Hippocampal formation (tissue), 2 donors: ENCODE results near the gene KRTAP10-11.
"Not testable (repeated sequence)": the region's sequence is repeated elsewhere in the genome, so short reads cannot be mapped to it uniquely, and the experiment has no call there.

Experiments
- DNase-seq, 2 donors: peaks; one replicate each; lab custom pipeline; 2025; lab: John Stamatoyannopoulos, UW

Gene KRTAP10-11

DNA sequence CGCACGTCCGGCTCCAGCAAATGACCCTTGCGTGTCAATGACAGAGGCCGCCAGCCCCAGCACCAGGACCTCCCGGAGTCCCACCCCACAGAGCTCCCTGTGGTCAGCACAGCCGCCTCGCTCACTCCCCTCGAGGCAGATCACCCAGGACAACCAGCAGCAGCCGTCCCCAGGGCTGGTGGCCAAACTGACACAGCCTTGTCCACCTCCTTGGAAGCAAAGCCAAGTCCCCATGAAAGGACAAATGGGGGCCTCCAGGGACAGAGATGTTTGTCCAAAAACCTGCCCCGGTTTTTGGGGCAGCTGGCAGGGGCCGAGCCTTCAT, 6.9 kb upstream of the KRTAP10-11 start:
- no peak for DNase-seq

DNA sequence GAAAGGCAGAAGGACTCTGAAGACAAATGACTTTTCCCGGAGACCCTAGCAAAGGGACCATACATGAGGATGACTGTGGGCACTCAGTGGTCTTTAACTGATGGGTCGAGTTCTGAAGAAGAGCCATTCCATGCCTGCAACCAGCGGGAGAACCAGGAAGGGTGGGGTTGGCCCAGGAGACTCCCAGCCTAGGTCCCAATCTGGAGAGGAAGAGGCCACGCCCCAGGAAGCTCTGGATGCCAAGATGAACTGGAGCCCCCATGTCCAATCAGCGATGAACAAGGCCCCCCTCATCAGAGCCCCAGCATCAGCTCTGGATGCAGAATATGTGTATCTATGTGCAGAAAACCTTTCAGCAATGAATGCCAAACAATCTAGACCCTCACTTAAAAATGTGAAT, 5.5 kb upstream of the KRTAP10-11 start:
- DNase-seq, result no peak

DNA sequence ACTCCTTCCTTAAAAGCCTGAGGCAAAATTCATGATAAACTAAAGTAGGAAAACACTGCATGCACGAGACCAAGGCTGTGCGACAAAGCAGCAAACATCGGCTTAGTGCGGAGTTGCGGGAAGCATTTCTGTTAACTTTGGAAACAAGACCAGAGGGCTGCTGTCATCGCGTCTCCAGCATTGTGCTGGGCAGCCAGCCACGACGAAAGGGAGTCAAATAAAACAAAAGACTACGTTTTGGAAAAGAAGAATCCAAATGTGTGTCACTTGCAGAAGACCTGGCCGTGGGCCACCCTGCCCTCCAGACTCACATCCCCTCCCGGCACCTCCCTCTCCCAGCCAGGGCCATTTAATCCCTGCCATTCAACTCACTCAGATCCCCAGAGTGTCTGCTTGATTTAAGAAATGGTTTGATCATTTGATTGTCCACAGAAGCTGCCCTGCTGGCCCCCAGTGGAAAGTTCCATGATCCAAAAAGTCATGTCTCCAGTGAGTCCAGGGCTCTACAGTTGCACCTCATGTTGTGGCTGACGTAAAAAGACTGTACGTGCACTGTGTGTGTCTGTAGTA, 2.4 kb upstream of the KRTAP10-11 start:
- DNase-seq, result no peak

DNA sequence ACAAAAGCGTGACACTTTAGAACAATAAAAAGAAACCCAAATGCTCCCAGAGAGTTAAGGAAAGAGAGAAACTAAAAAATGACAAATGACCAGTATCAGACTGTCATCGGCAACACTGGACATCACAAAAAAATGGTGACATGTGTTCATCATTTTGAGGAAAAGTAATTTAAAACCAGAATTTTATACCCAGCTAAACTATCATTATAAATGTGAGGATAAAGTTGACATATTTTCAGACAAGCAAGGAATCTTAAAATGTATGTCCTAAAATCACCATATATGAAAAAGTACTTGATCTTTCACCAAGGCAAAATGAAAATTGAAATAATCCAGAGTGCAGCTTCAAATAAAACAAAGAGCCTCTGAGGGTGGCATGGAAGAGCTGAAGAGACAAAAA, 1.3 kb upstream of the KRTAP10-11 start:
- DNase-seq, result no peak

DNA sequence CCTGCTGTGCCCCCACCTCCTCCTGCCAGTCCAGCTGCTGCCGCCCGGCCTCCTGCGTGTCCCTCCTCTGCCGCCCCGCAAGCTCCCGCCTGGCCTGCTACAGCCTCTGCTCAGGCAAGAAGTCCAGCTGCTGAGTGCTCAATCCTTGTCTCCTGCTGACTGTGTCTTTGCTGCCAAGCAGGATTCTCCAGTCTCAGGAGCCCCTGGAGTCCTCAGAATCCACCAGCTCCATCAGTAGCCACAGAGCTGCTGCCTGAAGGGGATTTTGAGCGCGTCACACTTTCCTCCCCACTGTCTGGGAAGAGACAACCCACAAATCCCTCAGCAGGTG, 973 bp downstream of the KRTAP10-11 start:
- no peak for DNase-seq

DNA sequence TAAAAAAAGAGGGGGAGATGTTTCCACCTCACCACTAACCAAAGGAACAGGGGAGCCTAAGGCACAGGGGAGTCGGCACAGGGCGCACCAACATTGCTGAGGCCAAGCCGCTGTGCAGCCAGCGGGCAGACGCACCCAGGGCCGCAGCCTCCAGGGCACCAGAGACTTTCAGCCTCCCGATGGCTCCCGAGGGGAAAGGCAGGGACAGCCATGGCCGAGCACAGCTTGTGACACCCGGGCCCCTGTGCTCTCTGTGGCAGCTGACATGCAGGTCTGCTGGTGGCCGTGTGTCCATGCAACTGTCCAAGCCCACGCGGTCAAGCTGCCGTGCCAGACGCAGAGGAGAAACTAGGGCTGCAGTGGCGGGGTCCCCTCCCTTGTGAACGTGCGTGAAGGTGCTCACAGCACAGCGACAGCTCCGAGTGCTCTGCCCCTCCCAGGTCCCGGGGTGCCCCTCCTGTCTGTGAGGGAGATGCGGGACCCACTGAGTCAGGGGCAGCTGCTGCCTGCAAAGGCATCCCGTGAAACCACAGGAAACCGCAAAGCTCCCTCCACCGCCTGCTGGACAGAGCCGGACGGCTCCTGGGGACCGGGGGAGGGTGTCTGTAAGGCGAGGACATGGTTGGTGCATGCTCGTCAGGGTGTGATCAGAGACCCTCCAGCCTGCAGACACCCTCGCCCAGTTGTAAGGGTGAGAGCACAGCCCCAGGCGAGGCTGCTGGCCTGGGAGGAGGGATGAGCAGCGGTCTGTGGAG, 2.5 kb downstream of the KRTAP10-11 start:
- DNase-seq, result no peak

DNA sequence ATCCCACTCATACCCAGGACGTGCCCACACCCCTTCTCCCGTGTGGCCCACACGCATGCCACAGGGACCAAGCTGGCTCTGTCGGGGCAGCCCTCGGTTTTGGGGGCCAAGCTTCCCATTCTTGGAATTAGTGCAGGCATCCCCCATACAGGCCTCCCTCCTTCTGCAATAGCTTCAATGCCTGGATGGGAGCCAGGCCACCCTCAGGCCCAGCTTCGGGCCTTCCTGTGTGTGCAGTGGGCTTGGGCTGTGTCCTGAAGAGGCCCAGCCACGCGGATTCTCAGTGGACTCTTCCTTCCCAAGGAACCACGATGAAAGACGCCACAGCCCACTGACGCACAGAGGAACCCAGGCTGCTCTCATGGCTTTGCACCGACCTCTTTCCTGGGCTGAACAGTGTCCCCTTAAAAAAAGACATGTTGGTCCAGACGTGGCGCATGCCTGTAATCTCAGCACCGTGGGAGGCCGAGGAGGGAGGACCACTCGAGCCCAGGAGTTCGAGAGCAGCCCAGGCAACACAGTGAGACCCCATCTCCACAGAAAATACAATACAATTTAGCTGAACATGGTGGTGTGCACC, 3.4 kb downstream of the KRTAP10-11 start:
- no peak for DNase-seq

DNA sequence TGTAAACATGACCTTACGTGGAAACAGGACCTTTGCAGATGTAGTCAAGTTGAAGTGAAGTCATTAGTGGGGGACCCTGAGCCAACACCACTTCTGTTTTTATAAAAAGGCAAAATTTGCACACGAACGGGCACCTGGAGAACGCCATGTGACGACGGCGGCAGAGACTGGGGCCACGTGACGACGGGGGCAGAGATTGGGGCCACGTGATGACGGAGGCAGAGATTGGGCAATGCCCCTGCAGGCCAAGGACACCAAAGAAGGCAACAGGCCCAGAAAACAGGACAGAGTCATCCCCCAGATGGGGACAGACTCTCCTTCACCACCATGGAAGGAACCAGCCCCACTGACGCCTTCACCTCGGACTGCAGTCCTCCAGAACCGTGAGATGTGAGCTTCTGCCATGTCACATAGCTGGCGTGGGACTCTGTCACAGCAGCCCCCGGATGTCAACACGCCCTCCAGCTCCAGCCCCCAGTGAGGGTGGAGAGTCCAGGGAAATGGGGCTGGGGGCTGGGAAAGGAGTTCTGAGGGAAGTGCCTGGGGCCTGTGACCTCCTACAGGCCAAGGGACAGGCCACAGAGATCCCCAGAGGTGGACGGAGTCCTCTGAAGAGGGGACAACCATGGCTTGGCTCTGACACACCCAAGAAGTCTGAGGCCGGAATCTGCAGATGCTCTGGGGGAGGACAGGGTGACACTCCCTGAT, 4.2 kb downstream of the KRTAP10-11 start:
- DNase-seq, result no peak

DNA sequence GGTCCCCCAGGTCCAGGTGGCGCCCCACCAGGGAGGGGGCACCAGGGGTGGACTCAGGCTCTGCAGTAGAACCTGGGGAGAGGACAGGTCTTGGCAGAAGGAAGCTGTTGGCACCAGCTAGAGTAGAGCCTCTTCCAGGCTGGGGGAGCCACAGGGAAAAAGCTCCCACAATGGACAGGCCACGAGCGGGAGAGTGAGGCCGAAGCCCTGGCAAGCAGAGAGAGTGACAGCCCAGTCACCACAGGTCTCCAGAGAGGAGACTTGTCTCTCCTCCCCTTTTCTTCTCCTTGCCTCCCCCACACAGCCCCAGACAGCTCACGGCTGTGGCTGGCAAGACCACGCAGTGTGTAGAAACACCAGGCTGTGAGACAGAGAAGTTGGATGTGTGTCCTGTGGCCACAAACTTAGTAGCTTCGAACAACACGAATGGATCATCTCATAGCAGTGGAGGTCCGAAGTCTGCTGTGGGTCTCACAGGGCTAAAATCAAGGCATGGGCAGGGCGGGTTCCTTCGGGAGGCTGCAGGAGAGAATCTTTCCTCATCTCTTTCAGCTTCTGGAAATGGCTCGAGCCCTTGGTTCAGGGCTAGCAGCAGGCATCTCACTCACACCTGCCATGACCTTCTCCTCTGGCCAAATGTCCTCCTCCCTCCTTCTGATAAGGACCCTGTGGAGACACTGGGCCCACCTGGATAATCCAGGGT, 4.9 kb downstream of the KRTAP10-11 start:
- no peak for DNase-seq

DNA sequence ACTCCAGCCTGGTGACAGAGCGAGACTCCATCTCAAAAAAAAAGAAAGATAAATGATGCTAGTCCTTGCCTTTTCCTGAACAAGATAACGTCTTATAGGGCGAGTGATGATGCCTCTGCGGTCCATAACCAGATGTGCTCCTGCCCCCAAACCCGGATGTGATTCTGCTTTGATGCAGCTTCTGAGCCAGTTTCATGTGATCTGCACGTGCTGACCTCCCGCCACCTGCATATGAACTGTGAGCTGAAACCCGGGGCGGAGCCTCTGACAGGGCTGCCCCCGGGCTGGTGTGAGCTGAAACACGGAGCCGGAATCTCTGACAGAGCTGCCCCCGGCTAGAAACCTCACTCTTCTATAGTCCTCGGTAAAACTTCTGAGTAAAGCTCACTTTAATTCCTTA, 6.9 kb downstream of the KRTAP10-11 start:
- DNase-seq, result no peak

DNA sequence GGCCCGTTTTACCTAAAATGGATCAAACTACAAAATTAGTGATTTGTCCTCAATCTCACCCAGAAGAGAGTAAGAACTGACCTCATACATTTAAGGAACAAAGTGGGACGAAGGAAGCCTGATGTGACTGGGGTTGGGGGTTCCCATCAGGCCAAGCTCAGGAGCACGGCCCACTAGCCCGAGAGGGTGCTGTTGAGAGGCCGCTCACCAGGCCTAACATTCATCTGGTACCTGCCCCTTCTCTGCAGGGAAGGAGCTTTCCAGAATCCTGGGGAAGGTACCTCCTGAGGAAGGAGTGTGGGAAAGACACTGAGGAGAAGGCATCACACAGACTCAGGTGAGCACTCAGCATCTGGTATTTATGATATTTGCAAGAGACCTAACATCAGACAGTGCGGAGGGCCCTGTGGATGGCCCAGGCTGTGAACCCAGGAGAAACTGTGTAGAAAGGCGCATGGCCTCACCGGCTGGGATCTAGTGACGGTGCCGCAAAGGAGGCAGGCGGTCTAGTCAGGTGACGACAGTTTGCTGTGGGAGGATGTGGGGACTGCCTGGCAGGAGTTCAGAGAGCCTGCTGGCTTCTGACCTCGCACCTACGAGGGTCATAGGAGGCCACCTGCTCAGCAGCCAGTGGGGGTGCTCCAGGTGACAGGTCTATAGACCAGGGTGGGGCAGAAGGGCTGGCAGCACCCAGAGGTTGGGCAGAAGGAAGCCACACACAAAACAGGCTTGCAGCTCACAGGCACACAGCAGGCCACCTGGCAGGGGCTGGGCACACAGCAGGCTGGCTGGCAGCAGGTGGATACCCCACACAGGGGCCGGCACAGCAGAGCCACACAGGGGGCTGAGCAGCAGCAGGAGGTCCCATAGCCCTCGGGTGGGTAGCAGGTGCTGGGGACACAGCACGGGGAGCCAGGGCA, 7.7 kb downstream of the KRTAP10-11 start:
- no peak for DNase-seq

DNA sequence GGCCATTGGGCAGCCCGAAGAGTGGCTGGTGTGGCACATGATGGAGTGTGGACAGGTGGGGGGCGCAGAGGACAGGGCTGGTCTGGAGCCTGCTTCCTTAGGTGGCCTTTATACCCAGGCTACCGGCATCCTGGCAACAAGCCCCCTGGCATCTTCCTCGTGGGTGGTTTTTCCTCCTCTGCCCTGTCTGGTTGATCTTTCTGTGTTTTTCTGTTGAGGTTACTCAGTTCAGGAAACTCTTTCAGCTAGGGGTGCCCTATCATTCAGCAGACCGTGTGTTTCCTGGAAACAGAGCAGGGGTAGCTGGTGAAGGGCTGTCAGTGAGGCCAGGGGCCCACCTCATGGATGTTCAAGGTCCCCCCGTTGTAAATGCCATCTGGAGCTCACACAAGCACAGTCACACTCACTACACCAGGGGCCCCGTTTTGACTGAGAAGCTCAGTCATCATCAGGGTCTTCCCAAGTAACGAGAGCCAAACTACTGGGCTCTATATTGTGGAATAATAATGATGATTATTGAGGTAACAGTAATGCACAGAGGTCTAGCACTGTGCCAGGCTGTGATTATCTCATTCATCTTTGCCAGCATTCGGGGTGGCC, 8.5 kb downstream of the KRTAP10-11 start, which contains the start of gene KRTAP12-4:
Gene KRTAP12-4 (minus strand): TSS at position 84 of the 600 bp plus-strand sequence. CDS start 45 bp downstream, at position 39.
- DNase-seq, result no peak

DNA sequence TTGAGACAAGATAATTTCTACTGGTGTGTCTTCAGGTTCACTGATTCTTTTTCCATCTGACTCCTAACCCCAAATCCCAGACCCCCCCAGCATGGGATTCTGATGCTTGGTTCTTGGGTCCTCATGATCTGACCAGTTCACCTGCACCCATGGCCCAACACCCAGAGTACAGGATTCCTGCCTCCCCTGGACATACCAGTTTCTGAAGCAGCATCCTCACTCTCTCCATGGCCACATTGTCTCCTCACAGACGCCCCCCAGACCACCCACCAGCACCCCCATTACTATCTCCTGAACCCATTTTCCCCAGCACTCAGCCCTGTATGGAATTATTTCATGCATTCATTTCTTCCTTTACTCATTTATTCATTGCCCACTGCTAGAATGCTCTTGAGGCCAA, 10.7 kb downstream of the KRTAP10-11 start:
- DNase-seq, result no peak

DNA sequence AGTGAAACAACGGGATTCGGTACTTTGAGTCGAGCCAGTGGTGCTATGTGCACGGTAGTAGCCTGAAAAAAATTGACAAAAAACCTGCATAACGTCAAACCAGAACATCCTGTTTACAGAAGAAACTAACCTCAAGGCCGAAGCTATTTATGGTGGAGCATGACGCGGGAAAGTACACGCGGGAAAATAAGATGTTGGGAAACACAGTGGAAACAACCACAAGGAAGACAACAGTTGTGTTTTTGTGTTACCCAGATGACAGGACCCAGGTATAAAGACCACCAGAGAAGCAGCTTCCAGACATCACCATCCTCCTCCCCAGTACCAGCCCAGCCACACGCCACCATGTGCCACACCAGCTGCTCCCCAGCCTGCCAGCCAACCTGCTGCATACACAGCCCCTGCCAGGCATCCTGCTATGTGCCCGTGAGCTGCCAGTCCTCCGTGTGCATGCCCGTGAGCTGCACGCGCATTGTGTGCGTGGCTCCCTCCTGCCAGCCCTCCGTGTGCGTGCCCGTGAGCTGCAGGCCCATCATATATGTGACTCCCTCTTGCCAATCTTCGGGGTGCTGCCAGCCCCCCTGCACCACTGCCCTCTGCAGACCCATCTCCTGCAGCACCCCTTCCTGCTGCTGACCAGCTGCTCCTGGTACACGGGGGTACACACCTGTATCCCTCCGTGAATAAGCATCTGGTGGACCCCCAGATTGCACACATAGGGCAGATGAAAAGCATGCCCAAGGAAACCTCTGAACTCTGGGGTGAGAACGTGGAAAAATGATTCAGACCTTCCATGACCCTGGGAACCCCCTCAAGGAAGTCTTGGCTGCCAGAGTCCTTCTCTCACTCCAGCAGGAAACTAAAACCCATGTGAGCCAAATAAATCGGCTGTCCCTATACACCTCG, 11.7 kb downstream of the KRTAP10-11 start, which contains the start of gene KRTAP12-3:
Gene KRTAP12-3 (plus strand): TSS at position 298 of the 906 bp plus-strand sequence. CDS start 48 bp downstream, at position 346.
- DNase-seq, result no peak

DNA sequence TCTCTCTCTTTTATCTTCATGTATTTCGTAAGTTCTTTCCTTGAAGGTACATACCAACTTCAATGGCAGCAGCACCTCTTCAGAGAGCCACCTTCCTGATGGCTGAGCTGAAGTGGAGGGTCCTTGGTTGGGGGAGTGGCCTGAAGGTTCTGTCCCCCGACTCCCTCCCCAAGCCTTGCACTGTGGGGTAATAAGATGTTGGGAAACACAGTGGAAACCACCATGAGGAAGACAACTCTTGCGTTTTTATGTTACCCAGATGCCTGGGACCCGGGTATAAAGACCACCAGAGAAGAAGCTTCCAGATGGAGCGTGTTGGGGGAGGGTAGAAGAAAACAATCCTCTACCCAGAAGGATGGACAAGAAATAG, 12.3 kb downstream of the KRTAP10-11 start:
- no peak for DNase-seq

DNA sequence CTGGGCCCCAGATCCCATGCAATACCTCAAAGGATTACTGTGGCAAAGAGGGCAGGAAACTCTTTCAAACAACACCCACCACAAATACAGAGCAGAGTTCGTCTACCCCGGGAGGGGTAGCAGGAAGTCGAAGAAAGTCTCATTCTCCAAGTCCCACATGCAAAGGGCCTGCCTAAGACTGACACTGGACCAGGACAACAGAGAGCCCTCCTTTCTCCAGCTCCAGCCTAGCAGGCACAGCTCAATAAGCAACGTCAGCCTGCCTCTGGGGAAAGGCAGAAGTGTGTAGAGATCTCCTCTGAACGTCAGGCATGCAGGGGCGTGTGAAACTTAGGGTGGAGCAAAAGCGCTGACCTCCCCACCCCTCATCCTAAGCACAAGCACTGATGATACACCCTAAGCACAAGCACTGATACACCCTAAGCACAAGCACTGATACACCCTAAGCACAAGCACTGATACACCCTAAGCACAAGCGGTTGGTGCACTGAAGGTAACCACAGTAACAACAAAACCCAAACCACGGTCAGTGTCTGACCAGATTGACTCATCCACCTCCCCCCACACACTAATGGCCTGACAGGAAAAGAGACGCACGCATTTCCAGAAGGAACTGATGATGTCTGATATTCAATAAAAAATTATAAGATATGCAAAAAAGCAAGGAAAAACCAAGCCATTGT, 12.8 kb downstream of the KRTAP10-11 start:
- DNase-seq, result no peak

DNA sequence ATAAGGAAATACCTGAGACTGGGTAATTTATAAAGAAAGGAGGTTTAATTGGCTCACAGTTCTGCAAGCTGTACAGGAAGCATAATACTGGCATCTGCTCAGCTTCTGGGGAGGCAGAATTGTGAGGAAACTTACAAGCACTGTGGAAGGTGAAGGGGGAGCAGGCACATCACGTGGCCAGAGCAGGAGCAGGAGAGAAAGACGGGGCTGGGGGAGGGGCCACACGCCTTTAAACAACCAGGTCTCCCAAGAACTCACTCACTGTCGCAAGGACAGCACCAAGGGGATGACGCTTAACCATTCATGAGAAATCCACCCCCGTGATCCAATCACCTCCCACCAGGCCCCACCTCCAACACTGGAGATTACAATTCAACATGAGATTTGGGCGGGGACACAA, 15.4 kb downstream of the KRTAP10-11 start:
- not testable (repeated sequence) for DNase-seq

DNA sequence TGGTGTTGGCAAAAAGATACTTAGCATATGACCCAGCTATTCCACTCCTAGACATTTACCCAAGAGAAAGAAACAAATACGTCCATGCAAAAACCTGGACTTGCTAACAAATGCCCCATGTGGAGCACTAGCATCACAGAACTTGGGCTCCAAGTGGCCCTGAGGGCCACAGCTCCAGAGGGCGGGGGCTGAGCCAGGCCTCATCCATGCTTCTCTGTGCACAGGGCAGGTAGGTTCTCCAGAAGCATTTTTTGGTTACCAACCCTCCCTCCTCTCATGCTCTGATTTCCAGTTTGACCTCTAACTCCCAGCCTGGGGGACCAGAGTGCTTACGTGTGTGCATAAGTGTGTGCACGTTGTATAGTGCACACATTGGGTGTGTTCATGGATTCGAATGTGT, 18.5 kb downstream of the KRTAP10-11 start:
- DNase-seq, result no peak
